Keratinocyte (primary cell): ENCODE results near the gene CSNK1G1. TPM values are rescaled to one million over a fixed set of nuclear protein-coding genes. Genes with fewer than 3 reads are reported as not detected.

Experiments
- DNase-seq: peaks from one replicate; pipeline ENCODE4 v3.0.0-alpha.2; 2011; ENCODE audit warnings: low read depth, missing footprints, low spot score
- FAIRE-seq: peaks from 2 replicates; lab custom pipeline; 2011; peaks lifted over from hg19 to GRCh38; lab: Jason Lieb, UNC
- H2AFZ ChIP-seq: 2 replicates; pipeline ENCODE4 v1.6.0; 2012; ENCODE audit warnings: low read length, control low read depth, inconsistent platforms; ENCODE audit not compliant: control insufficient read depth
- H3K27ac ChIP-seq: 2 replicates; pipeline ENCODE4 v1.5.1; 2011; ENCODE audit warnings: low read length; ENCODE audit not compliant: control insufficient read depth, insufficient read depth
- H3K27me3 ChIP-seq: 3 replicates; pipeline ENCODE4 v1.6.0; 2011; ENCODE audit warnings: low read length; ENCODE audit not compliant: control insufficient read depth, insufficient read depth; ENCODE audit errors: extremely low read depth
- H3K36me3 ChIP-seq, 2 experiments: 2 replicates in 1 of 2; 3 replicates in 1 of 2; pipeline ENCODE4 v1.5.1; 2011; ENCODE audit warnings: low read length in 2 of 2, mild to moderate bottlenecking in 1 of 2; ENCODE audit not compliant: control insufficient read depth in 2 of 2, insufficient read depth in 2 of 2; ENCODE audit errors: extremely low read depth in 1 of 2
- H3K4me1 ChIP-seq: 3 replicates; pipeline ENCODE4 v1.5.1; 2011; ENCODE audit warnings: low read length; ENCODE audit not compliant: control insufficient read depth, insufficient read depth; ENCODE audit errors: extremely low read depth
- H3K4me2 ChIP-seq: 3 replicates; pipeline ENCODE4 v1.6.0; 2011; ENCODE audit warnings: low read depth, low read length; ENCODE audit not compliant: control insufficient read depth, insufficient read depth; ENCODE audit errors: extremely low read depth
- H3K4me3 ChIP-seq, 3 experiments: fragments of 200-600 bp in 1 of 3; sonication (generic) in 1 of 3; 2 replicates in 2 of 3; 3 replicates in 1 of 3; pipeline ENCODE4 v1.5.1; 2011 to 2016; ENCODE audit warnings: low read length in 3 of 3, mild to moderate bottlenecking in 3 of 3, control low read depth in 2 of 3, inconsistent platforms in 1 of 3, low read depth in 1 of 3, mixed read lengths in 1 of 3, mixed run types in 1 of 3, moderate library complexity in 1 of 3; ENCODE audit not compliant: control insufficient read depth in 2 of 3, insufficient read depth in 2 of 3; ENCODE audit errors: extremely low read depth in 1 of 3
- H3K79me2 ChIP-seq: 2 replicates; pipeline ENCODE4 v1.6.0; 2012; ENCODE audit warnings: low read length; ENCODE audit not compliant: control insufficient read depth, insufficient read depth
- H3K9ac ChIP-seq: 3 replicates; pipeline ENCODE4 v1.6.0; 2011; ENCODE audit warnings: low read length; ENCODE audit not compliant: control insufficient read depth, insufficient read depth; ENCODE audit errors: extremely low read depth
- H3K9me1 ChIP-seq: 3 replicates; pipeline ENCODE4 v1.6.0; 2011; ENCODE audit warnings: low read length; ENCODE audit not compliant: control insufficient read depth, insufficient read depth; ENCODE audit errors: extremely low read depth
- H3K9me3 ChIP-seq: 2 replicates; pipeline ENCODE4 v1.5.1; 2012; ENCODE audit warnings: low read depth, low read length; ENCODE audit not compliant: control insufficient read depth
- H4K20me1 ChIP-seq: 3 replicates; pipeline ENCODE4 v1.6.0; 2011; ENCODE audit warnings: low read length; ENCODE audit not compliant: control insufficient read depth, insufficient read depth; ENCODE audit errors: extremely low read depth
- EZH2 ChIP-seq: IDR thresholded peaks from one replicate; pipeline ENCODE4 v1.6.1; 2012; ENCODE audit warnings: inconsistent platforms, mild to moderate bottlenecking, low read length, moderate library complexity
- dilution Hi-C: fragments of 300-500 bp; cut with MboI; formaldehyde crosslinking; loops from one replicate; pipeline ENCODE4 v1.7.0; 2020; ENCODE audit warnings: low sequenced_read_pairs; ENCODE audit not compliant: extremely low pct_ligation_motif_present
- polyA plus RNA-seq, 5 experiments: library from polyadenylated mRNA; depleted of rRNA in 3 of 5; stranded (reverse) in 3 of 5; stranded (forward) in 1 of 5; unstranded in 1 of 5; fragments of >200 nt; gene quantifications; 1 replicate in 1 of 5; 2 replicates in 3 of 5; 3 replicates in 1 of 5; pipeline versions ENCODE4 v1.2.1 to v1.2.3, GENCODE V29; 2011 to 2012; ENCODE audit warnings: missing spikeins in 2 of 5, low read depth in 1 of 5, low replicate concordance in 1 of 5
- TF ChIP-seq, protein P1 (sequence below), 3 experiments: IDR thresholded peaks in 1 of 3; conservative IDR thresholded peaks in 1 of 3; optimal IDR thresholded peaks in 1 of 3; 2 replicates in 2 of 3; 3 replicates in 1 of 3; pipeline versions ENCODE3 to v1.5.1; 2011; ENCODE audit warnings: low read length in 3 of 3, mild to moderate bottlenecking in 3 of 3, moderate library complexity in 2 of 3, control low read depth in 1 of 3, inconsistent platforms in 1 of 3; ENCODE audit not compliant: insufficient read depth in 2 of 3; ENCODE audit errors: extremely low read depth in 1 of 3

CSNK1G1 gene
- polyA plus RNA-seq, 1 donor (not counting 4 experiments of a cell fraction or from before 2014, with no cell fraction given) = 28.9 TPM

DNA sequence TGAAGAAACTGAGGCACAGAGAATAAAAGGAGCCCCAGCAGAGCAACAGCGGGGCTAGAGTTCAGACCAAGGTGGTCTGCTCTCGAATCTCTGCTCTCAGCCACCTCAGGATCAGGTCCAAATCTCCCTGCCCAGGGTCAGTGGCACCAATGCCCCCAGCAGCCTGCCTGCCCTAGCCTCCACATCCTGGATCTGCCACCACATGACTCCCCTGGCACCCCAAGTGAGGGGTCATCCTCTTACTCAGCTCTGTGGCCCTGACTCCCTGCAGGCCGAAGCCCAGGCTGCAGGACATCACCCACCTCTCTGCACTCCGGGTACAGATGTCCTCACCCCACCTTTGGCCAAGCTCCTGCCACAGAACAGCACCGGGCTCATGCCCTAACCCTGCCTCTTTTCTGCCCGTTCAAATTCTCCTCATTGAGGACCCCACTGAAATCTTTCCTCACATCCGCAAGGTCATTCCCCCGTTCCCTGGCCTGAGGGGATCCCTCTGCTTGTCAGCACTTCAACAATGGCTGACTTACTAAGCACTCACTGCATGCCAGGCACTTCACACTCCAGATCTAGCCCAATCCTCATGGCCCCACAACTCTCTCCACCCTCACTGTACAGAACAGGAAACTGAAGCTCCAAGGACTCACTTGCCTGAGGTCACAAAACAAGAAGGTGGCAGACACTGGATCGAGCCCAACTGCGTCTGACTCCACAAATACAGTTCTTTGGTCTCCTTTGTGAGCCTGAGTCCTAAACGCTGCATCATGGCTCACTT is 197.4 kb downstream of the CSNK1G1 start:
- peaks cover 46 to 58% of the 10 kb centered on the region in 2 experiments for H3K36me3 ChIP-seq
- H3K27me3 ChIP-seq = no peaks in the 10 kb centered on the region
- no peak overlapping the region for H3K4me3 ChIP-seq
- peaks cover 19% of the 10 kb centered on the region for H3K4me1 ChIP-seq
- no peak overlapping the region for H3K9ac ChIP-seq
- no peak for DNase-seq
- no peak for FAIRE-seq
- no peak overlapping the region for H3K27ac ChIP-seq
- H2AFZ ChIP-seq = no peak overlapping the region
- no peaks in the 10 kb centered on the region for H3K9me3 ChIP-seq
- peaks cover 2% of the 10 kb centered on the region for H3K9me1 ChIP-seq
- dilution Hi-C loops = no loop called here
- no peak overlapping the region for H3K4me2 ChIP-seq
- TF ChIP-seq, protein P1, sequence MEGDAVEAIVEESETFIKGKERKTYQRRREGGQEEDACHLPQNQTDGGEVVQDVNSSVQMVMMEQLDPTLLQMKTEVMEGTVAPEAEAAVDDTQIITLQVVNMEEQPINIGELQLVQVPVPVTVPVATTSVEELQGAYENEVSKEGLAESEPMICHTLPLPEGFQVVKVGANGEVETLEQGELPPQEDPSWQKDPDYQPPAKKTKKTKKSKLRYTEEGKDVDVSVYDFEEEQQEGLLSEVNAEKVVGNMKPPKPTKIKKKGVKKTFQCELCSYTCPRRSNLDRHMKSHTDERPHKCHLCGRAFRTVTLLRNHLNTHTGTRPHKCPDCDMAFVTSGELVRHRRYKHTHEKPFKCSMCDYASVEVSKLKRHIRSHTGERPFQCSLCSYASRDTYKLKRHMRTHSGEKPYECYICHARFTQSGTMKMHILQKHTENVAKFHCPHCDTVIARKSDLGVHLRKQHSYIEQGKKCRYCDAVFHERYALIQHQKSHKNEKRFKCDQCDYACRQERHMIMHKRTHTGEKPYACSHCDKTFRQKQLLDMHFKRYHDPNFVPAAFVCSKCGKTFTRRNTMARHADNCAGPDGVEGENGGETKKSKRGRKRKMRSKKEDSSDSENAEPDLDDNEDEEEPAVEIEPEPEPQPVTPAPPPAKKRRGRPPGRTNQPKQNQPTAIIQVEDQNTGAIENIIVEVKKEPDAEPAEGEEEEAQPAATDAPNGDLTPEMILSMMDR (optimal IDR thresholded peaks at IDR 0.05 in 1 of 3, IDR thresholded peaks at IDR 0.05 in 1 of 3, conservative IDR thresholded peaks at IDR 0.05 in 1 of 3; ENCODE audit: extremely low read depth in 1 of 3, insufficient read depth in 2 of 3, low read length in 3 of 3) = no peak
- TF ChIP-seq EZH2 = no peak
- peaks cover 17% of the 10 kb centered on the region for H4K20me1 ChIP-seq
- H3K79me2 ChIP-seq = peaks cover 42% of the 10 kb centered on the region

DNA sequence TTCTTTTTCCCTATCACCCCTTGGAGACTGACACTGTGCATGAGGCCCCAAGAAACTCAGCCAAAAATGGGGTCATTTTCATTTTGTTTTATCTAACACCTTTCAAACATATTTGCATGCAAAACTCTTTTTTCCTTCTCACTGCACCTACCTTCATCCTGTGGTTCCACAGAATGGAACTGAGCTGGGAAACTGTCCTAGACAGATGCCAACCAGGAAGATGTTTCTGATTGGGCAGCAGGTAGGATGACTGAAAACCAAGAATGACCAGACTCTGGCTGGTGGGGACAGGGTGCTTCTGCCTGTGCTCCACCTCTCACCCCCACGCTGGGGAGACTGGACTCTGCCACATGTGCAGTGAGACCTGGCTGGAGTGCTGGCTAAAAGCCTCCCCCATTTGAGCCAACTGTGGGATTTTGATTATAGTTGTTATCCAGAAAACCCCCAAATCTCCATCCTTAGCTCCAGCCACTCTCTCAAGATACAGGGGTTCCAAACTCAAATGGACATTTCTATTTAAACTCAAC is 198.3 kb downstream of the CSNK1G1 start:
- DNase-seq = no peak
- Histone ChIP-seq H3K4me3 (no peak overlapping the region), H3K4me2 (no peak overlapping the region), H3K9me3 (no peaks in the 10 kb centered on the region), H4K20me1 (peaks cover 17% of the 10 kb centered on the region), H3K79me2 (peaks cover 41% of the 10 kb centered on the region), H3K4me1 (peaks cover 16% of the 10 kb centered on the region), H3K27ac (no peak overlapping the region), H3K36me3 (peaks cover 46 to 58% of the 10 kb centered on the region in 2 experiments), H3K27me3 (peaks cover 4% of the 10 kb centered on the region), H3K9ac (no peak overlapping the region), H2AFZ (no peak overlapping the region), H3K9me1 (peaks cover 2% of the 10 kb centered on the region)
- no peak for FAIRE-seq
- dilution Hi-C loops = no loop called here
- TF ChIP-seq EZH2 = no peak
- TF ChIP-seq, protein P1 (optimal IDR thresholded peaks at IDR 0.05 in 1 of 3, IDR thresholded peaks at IDR 0.05 in 1 of 3, conservative IDR thresholded peaks at IDR 0.05 in 1 of 3; ENCODE audit: extremely low read depth in 1 of 3, insufficient read depth in 2 of 3, low read length in 3 of 3) = no peak
